ENCODE data around the gene HAPLN3.

GRCh38 chr15:88860212-88860611 lies 35.1 kb downstream of the HAPLN3 start:
- TF ChIP-seq ZNF274 (IDR thresholded peaks at IDR 0.05; ENCODE audit: low read depth, low read length) (no peak), SUZ12 (IDR thresholded peaks at IDR 0.05; ENCODE audit: extremely low read depth, insufficient read depth, insufficient read length) (no peak), YY1 (IDR thresholded peaks at IDR 0.05; ENCODE audit: insufficient read depth, insufficient read length) (no peak)
